ENCODE measurements around the gene SH3D21. TPM values are rescaled to one million over a fixed set of nuclear protein-coding genes. Genes with fewer than 3 reads are reported as not detected.

SH3D21 gene
- polyA plus RNA-seq, 1 donor from 2014 or later: 2.6 TPM

DNA sequence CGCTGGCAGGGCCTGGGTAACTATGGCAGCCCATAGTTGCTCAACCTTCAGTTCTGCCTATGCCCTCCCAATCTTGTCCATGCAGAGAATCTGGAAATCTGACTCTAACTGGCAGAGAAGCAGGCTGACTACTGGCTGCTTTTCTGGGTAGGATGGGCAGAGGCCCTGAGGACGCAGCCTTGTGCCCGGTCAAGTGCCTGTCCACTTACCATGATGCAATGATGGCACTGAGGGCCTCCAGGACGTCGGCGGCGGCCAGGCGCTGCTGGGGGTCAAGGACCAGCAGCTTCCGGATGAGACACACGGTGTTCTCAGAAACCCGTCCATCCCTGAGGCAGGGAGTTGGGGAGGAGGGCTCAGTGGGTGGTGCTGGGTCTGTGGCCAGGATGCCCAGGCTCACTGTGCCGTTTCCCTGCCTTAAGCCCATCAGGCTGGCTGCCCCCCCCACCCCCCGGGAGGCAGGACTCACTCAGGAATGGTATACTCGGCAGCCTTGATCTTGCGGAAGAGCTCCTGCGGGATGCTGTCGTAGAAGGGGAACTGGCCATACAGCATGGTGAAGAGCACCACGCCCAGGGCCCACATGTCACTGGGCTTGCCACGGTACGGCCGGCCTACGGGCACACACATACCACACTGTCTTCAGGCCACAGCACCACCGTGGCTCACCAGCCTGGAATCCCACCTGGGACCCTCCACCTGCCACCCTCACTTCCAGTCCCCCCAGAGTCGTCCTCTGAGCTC lies 37.7 kb downstream of the SH3D21 start:
- Histone ChIP-seq H3K27ac (ENCODE audit: low read length) (no peak overlapping the region), H3K9me2 (ENCODE audit: insufficient read depth, low read length) (no peaks in the 10 kb centered on the region), H3K9me3 (ENCODE audit: low read length) (no peaks in the 10 kb centered on the region), H3K79me2 (replicated peaks; ENCODE audit: insufficient read depth, low read length) (no peaks in the 10 kb centered on the region), H3F3A (ENCODE audit: insufficient read depth, low read length, poor library complexity, severe bottlenecking) (no peaks in the 10 kb centered on the region), H3K27me3 (ENCODE audit: insufficient read depth, low read depth, low read length) (no peaks in the 10 kb centered on the region), H3K36me3 (ENCODE audit: insufficient read depth, low read length) (peaks cover 5% of the 10 kb centered on the region), H3K4me3 (ENCODE audit: low read length) (no peak overlapping the region), H3K9ac (ENCODE audit: low read length) (no peak overlapping the region), H2AFZ (ENCODE audit: low read depth, low read length) (no peak overlapping the region), H3K4me2 (ENCODE audit: low read length) (no peak overlapping the region), H4K20me1 (ENCODE audit: insufficient read depth) (no peaks in the 10 kb centered on the region)
- TF ChIP-seq SMC3 (conservative IDR thresholded peaks at IDR 0.05; ENCODE audit: poor library complexity): no peak

DNA sequence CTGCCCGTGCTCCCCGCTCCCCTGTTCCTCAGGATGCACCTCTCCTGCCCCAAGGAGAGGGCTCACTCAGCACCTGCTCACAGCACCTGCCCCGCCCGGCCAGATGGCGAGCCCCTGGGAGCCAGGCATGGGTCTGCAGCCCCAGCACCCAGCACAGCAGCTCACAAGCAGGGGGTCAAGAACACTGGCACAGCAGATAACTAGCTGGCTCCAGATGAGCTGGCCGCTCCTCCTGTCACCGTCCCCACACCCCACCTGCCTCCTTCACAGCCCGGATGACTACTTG lies 38.2 kb downstream of the SH3D21 start:
- H3K9me2 ChIP-seq (ENCODE audit: insufficient read depth, low read length): no peaks in the 10 kb centered on the region
- H3K9me3 ChIP-seq (ENCODE audit: low read length): no peaks in the 10 kb centered on the region

GRCh38 chr1:36345353-36345752 lies 39.2 kb downstream of the SH3D21 start:
- Histone ChIP-seq H2AFZ (ENCODE audit: low read depth, low read length) (no peak overlapping the region), H3K27ac (ENCODE audit: low read length) (no peak overlapping the region), H3K4me3 (ENCODE audit: low read length) (no peak overlapping the region), H3K79me2 (replicated peaks; ENCODE audit: insufficient read depth, low read length) (no peaks in the 10 kb centered on the region), H3K9ac (ENCODE audit: low read length) (no peak overlapping the region), H3K27me3 (ENCODE audit: insufficient read depth, low read depth, low read length) (no peaks in the 10 kb centered on the region), H3K9me3 (ENCODE audit: low read length) (no peaks in the 10 kb centered on the region), H3K9me2 (ENCODE audit: insufficient read depth, low read length) (no peaks in the 10 kb centered on the region), H3K4me2 (ENCODE audit: low read length) (no peak overlapping the region), H3K36me3 (ENCODE audit: insufficient read depth, low read length) (peaks cover 5% of the 10 kb centered on the region), H3F3A (ENCODE audit: insufficient read depth, low read length, poor library complexity, severe bottlenecking) (no peaks in the 10 kb centered on the region), H4K20me1 (ENCODE audit: insufficient read depth) (no peaks in the 10 kb centered on the region)
- TF ChIP-seq, protein P1, sequence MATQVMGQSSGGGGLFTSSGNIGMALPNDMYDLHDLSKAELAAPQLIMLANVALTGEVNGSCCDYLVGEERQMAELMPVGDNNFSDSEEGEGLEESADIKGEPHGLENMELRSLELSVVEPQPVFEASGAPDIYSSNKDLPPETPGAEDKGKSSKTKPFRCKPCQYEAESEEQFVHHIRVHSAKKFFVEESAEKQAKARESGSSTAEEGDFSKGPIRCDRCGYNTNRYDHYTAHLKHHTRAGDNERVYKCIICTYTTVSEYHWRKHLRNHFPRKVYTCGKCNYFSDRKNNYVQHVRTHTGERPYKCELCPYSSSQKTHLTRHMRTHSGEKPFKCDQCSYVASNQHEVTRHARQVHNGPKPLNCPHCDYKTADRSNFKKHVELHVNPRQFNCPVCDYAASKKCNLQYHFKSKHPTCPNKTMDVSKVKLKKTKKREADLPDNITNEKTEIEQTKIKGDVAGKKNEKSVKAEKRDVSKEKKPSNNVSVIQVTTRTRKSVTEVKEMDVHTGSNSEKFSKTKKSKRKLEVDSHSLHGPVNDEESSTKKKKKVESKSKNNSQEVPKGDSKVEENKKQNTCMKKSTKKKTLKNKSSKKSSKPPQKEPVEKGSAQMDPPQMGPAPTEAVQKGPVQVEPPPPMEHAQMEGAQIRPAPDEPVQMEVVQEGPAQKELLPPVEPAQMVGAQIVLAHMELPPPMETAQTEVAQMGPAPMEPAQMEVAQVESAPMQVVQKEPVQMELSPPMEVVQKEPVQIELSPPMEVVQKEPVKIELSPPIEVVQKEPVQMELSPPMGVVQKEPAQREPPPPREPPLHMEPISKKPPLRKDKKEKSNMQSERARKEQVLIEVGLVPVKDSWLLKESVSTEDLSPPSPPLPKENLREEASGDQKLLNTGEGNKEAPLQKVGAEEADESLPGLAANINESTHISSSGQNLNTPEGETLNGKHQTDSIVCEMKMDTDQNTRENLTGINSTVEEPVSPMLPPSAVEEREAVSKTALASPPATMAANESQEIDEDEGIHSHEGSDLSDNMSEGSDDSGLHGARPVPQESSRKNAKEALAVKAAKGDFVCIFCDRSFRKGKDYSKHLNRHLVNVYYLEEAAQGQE (IDR thresholded peaks at IDR 0.05; ENCODE audit: borderline replicate concordance): no peak
- TF ChIP-seq CTCF (IDR thresholded peaks at IDR 0.05; ENCODE audit: poor library complexity, severe bottlenecking) (no peak), EZH2 (IDR thresholded peaks at IDR 0.05; ENCODE audit: borderline replicate concordance, insufficient read depth, low read length, poor library complexity, severe bottlenecking) (no peak), EP300 (conservative IDR thresholded peaks at IDR 0.05; ENCODE audit: poor library complexity, severe bottlenecking) (no peak), POLR2AphosphoS5 (IDR thresholded peaks at IDR 0.05) (no peak), RAD21 (conservative IDR thresholded peaks at IDR 0.05) (no peak), TAF1 (IDR thresholded peaks at IDR 0.05; ENCODE audit: low read depth) (no peak), SMC3 (conservative IDR thresholded peaks at IDR 0.05; ENCODE audit: poor library complexity) (no peak), MXI1 (conservative IDR thresholded peaks at IDR 0.05; ENCODE audit: poor library complexity, severe bottlenecking) (no peak)

More for the DNA sequence above, 38.2 kb downstream of the SH3D21 start:
- Histone ChIP-seq H2AFZ (ENCODE audit: low read depth, low read length) (no peak overlapping the region), H3K9ac (ENCODE audit: low read length) (no peak overlapping the region), H3K27ac (ENCODE audit: low read length) (no peak overlapping the region), H3K79me2 (replicated peaks; ENCODE audit: insufficient read depth, low read length) (no peaks in the 10 kb centered on the region), H3K4me3 (ENCODE audit: low read length) (no peak overlapping the region), H3K4me2 (ENCODE audit: low read length) (no peak overlapping the region), H4K20me1 (ENCODE audit: insufficient read depth) (no peaks in the 10 kb centered on the region), H3K36me3 (ENCODE audit: insufficient read depth, low read length) (peaks cover 5% of the 10 kb centered on the region), H3F3A (ENCODE audit: insufficient read depth, low read length, poor library complexity, severe bottlenecking) (no peaks in the 10 kb centered on the region), H3K27me3 (ENCODE audit: insufficient read depth, low read depth, low read length) (no peaks in the 10 kb centered on the region)
- TF ChIP-seq RAD21 (conservative IDR thresholded peaks at IDR 0.05): no peak

Data from neural cell (in vitro differentiated cells).